GM21723 (cell line): Measurements from ENCODE around the gene HOGA1.
"Not testable (repeated sequence)": the region's sequence is repeated elsewhere in the genome, so short reads cannot be mapped to it uniquely, and the experiment has no call there.

Source experiments
- ATAC-seq: cut with Tn5 transposase; IDR thresholded peaks from one replicate; pipeline ENCODE4 v1.9.1; 2021; ENCODE audit warnings: mild to moderate bottlenecking, moderate library complexity; ENCODE audit not compliant: unreplicated experiment

Gene HOGA1

DNA sequence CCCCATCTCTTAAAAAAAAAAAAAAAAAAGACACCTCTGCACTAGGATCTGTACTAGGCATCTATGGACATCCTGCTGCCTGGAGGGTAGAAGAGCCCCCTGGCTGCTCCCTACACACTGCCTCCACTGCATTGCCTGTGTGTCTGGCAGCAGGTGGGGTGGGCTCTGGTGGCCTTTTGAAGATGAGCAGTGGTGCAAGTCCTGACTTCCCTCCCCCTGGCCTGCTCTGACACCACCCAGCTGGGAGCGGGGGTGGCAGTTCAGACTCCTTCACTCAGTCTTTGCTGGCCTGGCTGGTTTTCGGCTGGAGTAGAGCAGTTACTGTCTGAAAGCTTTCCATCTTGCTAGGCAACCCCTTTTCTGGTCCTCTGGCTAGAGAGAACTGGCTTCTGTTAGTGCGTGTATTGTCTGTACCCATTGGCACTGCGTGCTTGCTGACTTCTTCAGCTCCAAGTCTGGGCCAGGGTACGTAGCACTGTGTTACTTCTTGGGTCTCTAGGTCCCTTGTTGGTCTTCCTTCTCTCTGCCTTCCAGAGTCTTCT, 23.0 kb downstream of the HOGA1 start:
- ATAC-seq, result no peak

GRCh38 chr10:97608991-97609561, 24.9 kb downstream of the HOGA1 start:
- no peak for ATAC-seq

DNA sequence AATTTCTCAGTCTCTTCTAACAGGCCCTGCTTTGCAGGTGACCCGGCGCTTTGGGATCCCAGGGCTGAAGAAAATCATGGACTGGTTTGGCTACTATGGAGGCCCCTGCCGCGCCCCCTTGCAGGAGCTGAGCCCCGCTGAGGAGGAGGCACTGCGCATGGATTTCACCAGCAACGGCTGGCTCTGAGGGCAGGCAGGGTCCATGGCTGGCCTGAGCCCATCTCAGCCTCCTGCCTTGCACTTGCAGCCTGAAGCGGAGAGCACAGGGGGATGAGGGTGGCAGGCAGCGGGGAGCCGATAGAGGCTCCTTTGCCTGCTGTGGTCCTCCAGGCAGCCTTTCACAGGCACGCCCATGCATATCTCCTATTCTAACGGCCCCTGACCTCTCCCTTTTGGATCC, 27.3 kb downstream of the HOGA1 start:
- no peak for ATAC-seq

- no peak for ATAC-seq
Measured at GRCh38 chr10:97612386-97612785, 28.2 kb downstream of the HOGA1 start.

GRCh38 chr10:97618285-97618684, 34.1 kb downstream of the HOGA1 start:
- ATAC-seq, result no peak

DNA sequence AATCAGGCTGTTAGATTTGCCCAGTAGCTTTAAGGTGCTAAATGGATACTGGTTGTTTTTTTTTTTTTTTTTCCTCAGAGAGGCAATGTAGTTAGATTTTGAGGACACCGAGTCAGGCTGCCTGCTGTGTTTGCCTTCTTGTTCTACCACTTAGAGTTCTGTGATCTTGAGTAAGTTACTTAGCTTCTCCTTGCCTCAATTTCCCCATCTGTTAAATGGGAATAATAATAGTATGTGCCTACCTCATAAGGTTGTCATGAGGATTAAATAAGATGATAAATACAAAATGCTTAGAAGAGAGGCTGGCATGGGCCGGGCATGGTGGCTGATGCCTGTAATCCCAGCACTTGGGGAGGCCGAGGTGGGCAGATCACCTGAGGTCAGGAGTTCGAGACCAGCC, 34.5 kb downstream of the HOGA1 start:
- no peak for ATAC-seq

- ATAC-seq, result no peak
Measured at GRCh38 chr10:97623277-97623676, 39.1 kb downstream of the HOGA1 start.

GRCh38 chr10:97627731-97628130, 43.5 kb downstream of the HOGA1 start:
- ATAC-seq, result no peak

GRCh38 chr10:97628228-97628627, 44.0 kb downstream of the HOGA1 start:
- no peak for ATAC-seq

DNA sequence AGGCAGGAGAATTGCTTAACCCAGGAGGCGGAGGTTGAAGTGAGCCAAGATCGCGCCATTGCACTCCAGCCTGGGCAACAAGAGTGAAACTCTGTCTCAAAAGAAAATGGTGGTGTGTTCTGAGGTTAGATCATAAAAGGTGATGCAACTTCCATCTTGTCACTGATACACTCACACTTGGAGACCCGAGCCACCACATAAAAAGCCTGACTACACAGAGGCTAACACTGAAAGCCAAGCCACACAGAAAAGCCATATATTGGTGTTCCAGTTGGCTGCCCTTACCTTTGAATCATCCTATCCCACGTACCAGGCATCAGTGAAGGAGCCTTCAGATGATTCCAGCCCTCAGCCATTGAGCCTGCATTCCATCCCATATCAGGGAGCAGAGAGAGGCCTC, 45.1 kb downstream of the HOGA1 start:
- ATAC-seq, result no peak

DNA sequence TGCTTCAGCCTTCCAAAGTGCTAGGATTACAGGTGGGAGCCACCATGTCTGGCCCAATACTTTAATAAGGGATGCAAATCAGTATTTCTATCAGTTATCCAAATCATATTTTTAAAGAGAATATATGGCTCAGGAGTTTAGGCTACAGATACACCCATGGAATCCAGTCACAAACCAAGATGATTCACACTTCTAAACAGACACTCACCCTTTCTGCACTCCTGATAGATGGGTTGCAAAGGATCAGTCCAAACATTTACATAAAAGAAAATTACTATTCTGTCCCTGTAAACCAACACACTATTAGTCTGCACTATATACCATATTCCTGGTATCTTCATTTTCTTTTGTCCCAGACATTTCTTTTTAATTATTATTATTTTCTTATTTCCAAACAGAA, 46.9 kb downstream of the HOGA1 start:
- ATAC-seq, result no peak

- ATAC-seq, result peak; percentile 99
Measured at GRCh38 chr10:97632949-97633884, 49.0 kb downstream of the HOGA1 start, which contains the start of gene MORN4. Gene MORN4, minus strand, starts transcription at chr10:97633500. Its CDS starts 13,847 bp downstream, at chr10:97619653.

DNA sequence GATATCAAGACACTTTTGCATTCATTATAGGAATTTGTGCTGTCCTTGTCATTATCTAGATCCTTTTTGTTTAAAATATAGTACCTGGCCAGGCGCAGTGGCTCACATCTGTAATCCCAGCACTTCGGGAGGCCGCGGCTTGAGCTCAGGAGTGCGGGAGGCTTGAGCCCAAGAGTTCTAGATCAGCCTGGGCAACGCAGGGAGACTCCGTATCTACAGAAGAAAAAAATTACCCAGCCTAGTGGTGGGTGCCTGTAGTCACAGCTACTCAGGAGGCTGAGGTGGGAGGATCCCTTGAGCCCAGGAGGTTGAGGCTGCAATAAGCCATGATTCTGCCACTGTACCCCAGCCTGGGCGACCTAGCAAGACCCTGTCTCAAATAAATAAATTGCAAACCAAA, 49.7 kb downstream of the HOGA1 start:
- ATAC-seq, result no peak

DNA sequence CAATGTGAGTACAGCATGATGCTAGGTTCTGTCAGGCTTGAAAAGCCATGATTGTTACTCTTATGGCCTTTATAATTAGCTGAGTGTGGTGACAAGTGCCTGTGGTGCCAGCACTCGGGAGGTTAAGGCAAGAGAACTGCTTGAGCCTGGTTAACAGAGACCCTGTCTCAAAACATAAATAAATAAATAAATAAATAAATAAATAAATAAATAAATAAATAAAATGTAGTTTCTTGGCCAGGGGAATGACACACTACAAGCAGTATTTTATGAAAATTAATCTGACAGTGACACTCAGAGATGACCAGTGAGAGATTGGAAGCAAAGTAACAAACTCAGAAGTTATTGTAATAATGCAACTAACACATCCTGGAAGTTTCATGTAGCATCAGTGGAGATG, 51.4 kb downstream of the HOGA1 start:
- no peak for ATAC-seq

DNA sequence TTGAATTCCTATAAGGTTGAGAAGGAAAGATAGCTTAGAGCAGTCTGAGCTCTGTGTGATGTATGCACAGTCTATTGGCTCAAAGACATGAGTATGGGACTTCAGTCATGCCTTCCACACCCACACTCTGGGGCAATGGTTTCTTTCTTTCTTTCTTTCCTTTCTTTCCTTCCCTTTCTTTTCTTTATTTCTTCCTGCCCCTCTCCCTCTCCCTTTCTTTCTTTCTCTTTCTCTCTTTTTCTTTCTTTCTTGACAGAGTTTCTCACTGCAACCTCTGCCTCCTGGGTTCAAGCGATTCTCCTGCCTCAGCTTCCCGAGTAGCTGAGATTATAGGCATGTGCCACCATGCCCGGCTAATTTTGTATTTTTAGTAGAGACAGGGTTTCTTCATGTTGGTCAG, 54.9 kb downstream of the HOGA1 start:
- not testable (repeated sequence) for ATAC-seq

- ATAC-seq, result peak; percentile 99
Measured at GRCh38 chr10:97640174-97640867, 56.1 kb downstream of the HOGA1 start, which contains the start of gene PI4K2A. Gene PI4K2A, plus strand, starts transcription at chr10:97640671. Its CDS starts 72 bp downstream, at chr10:97640743.

DNA sequence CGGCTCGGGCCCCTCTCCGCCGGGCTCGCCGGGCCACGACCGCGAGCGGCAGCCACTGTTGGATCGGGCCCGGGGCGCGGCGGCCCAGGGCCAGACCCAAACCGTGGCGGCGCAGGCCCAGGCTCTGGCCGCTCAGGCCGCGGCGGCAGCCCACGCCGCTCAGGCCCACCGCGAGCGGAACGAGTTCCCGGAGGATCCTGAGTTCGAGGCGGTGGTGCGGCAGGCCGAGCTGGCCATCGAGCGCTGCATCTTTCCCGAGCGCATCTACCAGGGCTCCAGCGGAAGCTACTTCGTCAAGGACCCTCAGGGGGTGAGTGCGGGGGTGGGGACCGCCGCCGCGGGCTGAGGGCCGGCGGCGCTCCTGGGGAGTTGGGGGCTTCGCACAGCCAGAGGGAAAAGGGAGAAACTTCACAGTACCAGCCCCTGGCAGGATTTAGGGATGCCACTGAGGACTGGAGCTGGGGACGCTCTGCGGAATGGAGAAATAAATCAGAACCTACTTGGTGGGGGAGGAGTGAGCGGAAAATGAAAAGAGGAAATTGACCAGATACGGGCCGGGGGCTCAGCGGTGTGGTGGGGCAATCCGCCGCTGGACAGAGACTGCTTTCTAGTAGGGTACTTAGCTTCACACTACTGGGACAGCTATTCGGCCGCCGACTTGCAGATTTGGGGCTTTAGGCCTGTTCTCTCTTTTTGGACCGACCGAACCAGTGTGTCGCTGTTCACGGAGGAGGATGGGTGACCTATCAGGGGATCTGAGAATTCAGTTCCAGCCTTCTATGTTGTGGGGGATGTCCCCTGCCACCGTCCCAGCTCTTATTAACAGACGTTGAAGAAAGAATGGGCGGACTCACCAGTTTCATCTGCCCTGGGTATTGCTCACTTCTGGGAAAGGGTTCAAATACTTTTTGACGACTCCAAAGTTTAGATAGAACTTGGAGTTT, 57.0 kb downstream of the HOGA1 start:
- peak; percentile 30 for ATAC-seq

DNA sequence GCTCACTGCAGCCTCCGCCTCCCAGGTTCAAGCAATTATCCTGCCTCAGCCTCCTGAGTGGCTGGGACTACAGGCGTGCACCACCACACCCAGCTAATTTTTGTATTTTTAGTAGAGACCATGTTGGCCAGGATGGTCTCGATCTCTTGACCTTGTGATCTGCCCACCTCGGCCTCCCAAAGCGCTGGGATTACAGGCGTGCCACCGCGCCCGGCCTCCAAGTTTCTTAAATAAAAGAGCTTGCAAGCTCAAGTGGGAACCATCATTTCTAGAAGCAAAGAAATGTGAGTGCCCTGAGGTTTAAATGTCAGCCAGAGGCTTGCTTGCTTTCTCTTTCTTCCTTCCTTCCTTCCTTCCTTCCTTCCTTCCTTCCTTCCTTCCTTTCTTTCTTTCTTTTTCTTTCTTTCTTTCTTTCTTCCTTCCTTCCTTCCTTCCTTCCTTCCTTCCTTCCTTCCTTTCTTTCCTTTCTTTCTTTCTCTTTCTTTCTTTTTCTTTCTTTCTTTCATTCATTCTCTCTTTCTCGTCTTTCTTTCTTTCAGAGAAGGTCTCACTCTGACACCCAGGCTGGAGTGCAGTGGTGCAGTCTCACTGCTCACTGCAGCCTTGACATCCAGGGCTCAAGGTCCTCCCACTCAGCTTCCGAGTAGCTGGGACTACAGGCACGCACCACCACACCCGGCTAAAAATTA, 58.4 kb downstream of the HOGA1 start:
- ATAC-seq, result not testable (repeated sequence)

DNA sequence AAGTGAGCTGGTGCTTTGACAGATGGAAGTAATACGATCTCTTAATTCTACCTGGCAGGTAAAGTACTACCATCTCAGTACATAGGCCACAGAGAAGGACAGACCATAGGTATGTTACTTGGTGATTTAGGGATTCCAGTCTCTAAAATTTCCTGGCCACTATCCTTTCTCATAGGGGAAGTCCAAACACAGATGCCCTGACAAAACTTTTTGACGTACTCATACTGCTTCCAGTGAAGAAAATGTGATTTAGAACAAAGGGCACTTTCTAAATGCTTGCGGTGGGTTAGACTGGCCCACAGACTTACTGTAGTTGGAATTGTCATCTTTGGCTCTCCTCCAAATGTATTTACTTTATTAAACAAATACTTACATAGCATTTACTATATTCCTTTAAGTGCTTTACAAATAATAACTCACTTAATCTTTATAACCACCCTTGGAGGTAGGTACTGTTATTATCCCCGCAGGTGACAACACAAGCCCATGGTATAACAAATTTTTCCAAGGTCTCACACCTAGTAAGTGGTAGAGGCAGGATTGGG, 59.3 kb downstream of the HOGA1 start:
- ATAC-seq, result no peak
